ENCODE data around the gene TEAD4.

DNA sequence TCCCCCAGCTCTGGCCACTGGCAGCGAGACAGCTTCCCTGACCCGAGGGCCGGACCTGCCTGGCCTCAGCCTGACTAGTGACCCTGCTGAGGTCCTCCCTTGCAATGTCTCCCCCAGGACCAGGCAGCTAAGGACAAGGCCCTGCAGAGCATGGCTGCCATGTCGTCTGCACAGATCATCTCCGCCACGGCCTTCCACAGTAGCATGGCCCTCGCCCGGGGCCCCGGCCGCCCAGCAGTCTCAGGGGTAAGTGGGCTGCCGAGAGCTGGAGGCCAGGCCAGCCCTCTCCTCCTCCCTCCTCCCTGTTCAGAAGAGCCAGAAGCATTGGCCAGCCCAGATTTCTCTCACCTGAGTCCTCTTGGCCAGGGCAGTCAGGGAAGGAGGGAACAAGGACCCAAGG, 58.1 kb downstream of the TEAD4 start:
- TF ChIP-seq SUZ12 (IDR thresholded peaks at IDR 0.05) (no peak), CTBP1 (IDR thresholded peaks at IDR 0.05; ENCODE audit: borderline replicate concordance) (no peak), SP1 (IDR thresholded peaks at IDR 0.05) (no peak), BHLHE40 (IDR thresholded peaks at IDR 0.05; ENCODE audit: borderline replicate concordance) (no peak), ARNT (IDR thresholded peaks at IDR 0.05) (no peak), ELF4 (IDR thresholded peaks at IDR 0.05) (no peak), LEF1 (IDR thresholded peaks at IDR 0.05; ENCODE audit: borderline replicate concordance) (no peak), ZNF384 (IDR thresholded peaks at IDR 0.05) (no peak), HDGF (IDR thresholded peaks at IDR 0.05; ENCODE audit: borderline replicate concordance) (no peak)
- TF ChIP-seq, protein P1, sequence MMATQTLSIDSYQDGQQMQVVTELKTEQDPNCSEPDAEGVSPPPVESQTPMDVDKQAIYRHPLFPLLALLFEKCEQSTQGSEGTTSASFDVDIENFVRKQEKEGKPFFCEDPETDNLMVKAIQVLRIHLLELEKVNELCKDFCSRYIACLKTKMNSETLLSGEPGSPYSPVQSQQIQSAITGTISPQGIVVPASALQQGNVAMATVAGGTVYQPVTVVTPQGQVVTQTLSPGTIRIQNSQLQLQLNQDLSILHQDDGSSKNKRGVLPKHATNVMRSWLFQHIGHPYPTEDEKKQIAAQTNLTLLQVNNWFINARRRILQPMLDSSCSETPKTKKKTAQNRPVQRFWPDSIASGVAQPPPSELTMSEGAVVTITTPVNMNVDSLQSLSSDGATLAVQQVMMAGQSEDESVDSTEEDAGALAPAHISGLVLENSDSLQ (IDR thresholded peaks at IDR 0.05) = no peak
